GM12874 (cell line): ENCODE measurements around the gene RBM33.

Experiments
- CTCF ChIP-seq: IDR thresholded peaks from 2 replicates; pipeline ENCODE4 v1.5.1; 2011; ENCODE audit warnings: low read depth, mild to moderate bottlenecking, control low read depth, low read length, moderate library complexity; ENCODE audit not compliant: insufficient read depth

The RBM33 gene

GRCh38 chr7:155776606-155777005 lies 132.1 kb downstream of the RBM33 start:
- no peak for TF ChIP-seq CTCF

- no peak for TF ChIP-seq CTCF
Observed at GRCh38 chr7:155778349-155778748, 133.9 kb downstream of the RBM33 start.

- TF ChIP-seq CTCF: no peak
Observed at GRCh38 chr7:155780884-155781283, 136.4 kb downstream of the RBM33 start.

GRCh38 chr7:155781433-155781832 lies 137.0 kb downstream of the RBM33 start:
- TF ChIP-seq CTCF: no peak

GRCh38 chr7:155782466-155782865 lies 138.0 kb downstream of the RBM33 start:
- no peak for TF ChIP-seq CTCF

GRCh38 chr7:155785536-155785935 lies 141.1 kb downstream of the RBM33 start:
- TF ChIP-seq CTCF: no peak

GRCh38 chr7:155786491-155786890 lies 142.0 kb downstream of the RBM33 start:
- TF ChIP-seq CTCF: no peak
